Gastroesophageal sphincter (tissue), 3 donors: ENCODE results near the gene LIX1.

Experiments
- CTCF ChIP-seq, 4 experiments: fragments of 200-600 bp in 2 of 4; fragments of 450-650 bp in 2 of 4; sonication (generic) in 1 of 4; IDR thresholded peaks; one replicate each; pipeline ENCODE4 v1.5.1; 2017 to 2019; ENCODE audit warnings: antibody characterized with exemption in 4 of 4, mild to moderate bottlenecking in 2 of 4, moderate library complexity in 2 of 4
- POLR2A ChIP-seq, 2 donors: fragments of 450-650 bp; IDR thresholded peaks; one replicate each; pipeline ENCODE4 v1.6.1; 2017; ENCODE audit warnings: antibody characterized with exemption in 2 of 2, mild to moderate bottlenecking in 2 of 2, moderate library complexity in 1 of 2
- POLR2AphosphoS5 ChIP-seq: sonication (generic); formaldehyde crosslinking; IDR thresholded peaks from one replicate; pipeline ENCODE4 v1.6.1; 2017; ENCODE audit warnings: antibody characterized with exemption

GRCh38 chr5:97183100-97183929, 40.9 kb upstream of the LIX1 start, which contains the start of gene RIOK2:
- TF ChIP-seq CTCF (IDR thresholded peaks at IDR 0.05) (no peak), POLR2AphosphoS5 (peak; percentile 68), POLR2A (IDR thresholded peaks at IDR 0.05) (peak in 1 of 2 donors; percentile 40)
